ENCODE measurements around the gene FGF11. TPM values are rescaled to one million over a fixed set of nuclear protein-coding genes. Genes with fewer than 3 reads are reported as not detected.
A peak's percentile ranks its signal among the peaks of the same experiment; 100 is the strongest.

The FGF11 gene
- total and polyA plus RNA-seq, 2 of the 13 experiments (the other 11 are each of a cell fraction or from before 2014, with no cell fraction given) = 0.20 to 7.6 TPM

- TF ChIP-seq SALL1 (CRISPR knock-in tag; IDR thresholded peaks at IDR 0.05) (peak; percentile 53), MIXL1 (CRISPR knock-in tag; IDR thresholded peaks at IDR 0.05) (0 out of 2 replicates have a peak, but pooled peaks have one; percentile 14), MEIS2 (CRISPR knock-in tag; IDR thresholded peaks at IDR 0.05) (0 out of 2 replicates have a peak, but pooled peaks have one; percentile 29), ZFP36L1 (CRISPR knock-in tag; IDR thresholded peaks at IDR 0.05) (no peak; the same call in 1 of the 2 replicates), TOPORS (CRISPR knock-in tag; IDR thresholded peaks at IDR 0.05) (peak; percentile 73; the same call in 1 of the 2 replicates), ZIK1 (CRISPR knock-in tag; IDR thresholded peaks at IDR 0.05; ENCODE audit: borderline replicate concordance, low read depth) (no peak), GABPB1 (CRISPR knock-in tag; IDR thresholded peaks at IDR 0.05) (peak; percentile 84), ZNF337 (CRISPR knock-in tag; IDR thresholded peaks at IDR 0.05; ENCODE audit: borderline replicate concordance, low read depth) (no peak), ELK4 (CRISPR knock-in tag; IDR thresholded peaks at IDR 0.05; ENCODE audit: borderline replicate concordance) (no peak), ELF1 (CRISPR knock-in tag; IDR thresholded peaks at IDR 0.05) (peak; percentile 9; the same call in 1 of the 2 replicates), MED8 (CRISPR knock-in tag; IDR thresholded peaks at IDR 0.05; ENCODE audit: insufficient replicate concordance) (no peak), ZNF598 (CRISPR knock-in tag; IDR thresholded peaks at IDR 0.05; ENCODE audit: borderline replicate concordance) (no peak; the same call in 1 of the 2 replicates), RBM39 (IDR thresholded peaks at IDR 0.05; ENCODE audit: low read depth, low read length, poor library complexity, severe bottlenecking) (peak; percentile 75), WIZ (CRISPR knock-in tag; IDR thresholded peaks at IDR 0.05) (0 out of 2 replicates have a peak, but pooled peaks have one; percentile 20), ZNF766 (CRISPR knock-in tag; IDR thresholded peaks at IDR 0.05; ENCODE audit: borderline replicate concordance) (peak; percentile 81; the same call in 1 of the 2 replicates), POLR2G (IDR thresholded peaks at IDR 0.05; ENCODE audit: low read depth, low read length) (peak; percentile 85), SOX6 (IDR thresholded peaks at IDR 0.05) (no peak), SOX6 (CRISPR knock-in tag; IDR thresholded peaks at IDR 0.05) (no peak), TGIF2 (CRISPR knock-in tag; IDR thresholded peaks at IDR 0.05) (no peak), GLI4 (CRISPR knock-in tag; IDR thresholded peaks at IDR 0.05; ENCODE audit: borderline replicate concordance) (no peak), ZBTB4 (CRISPR knock-in tag; IDR thresholded peaks at IDR 0.05; ENCODE audit: borderline replicate concordance) (peak; percentile 67; the same call in 1 of the 2 replicates), NFE2L1 (CRISPR knock-in tag; IDR thresholded peaks at IDR 0.05; ENCODE audit: borderline replicate concordance) (peak; percentile 42; the same call in 1 of the 2 replicates), SMAD1 (CRISPR knock-in tag; IDR thresholded peaks at IDR 0.05; ENCODE audit: borderline replicate concordance, low read depth) (no peak)
- TF ChIP-seq, protein P1, sequence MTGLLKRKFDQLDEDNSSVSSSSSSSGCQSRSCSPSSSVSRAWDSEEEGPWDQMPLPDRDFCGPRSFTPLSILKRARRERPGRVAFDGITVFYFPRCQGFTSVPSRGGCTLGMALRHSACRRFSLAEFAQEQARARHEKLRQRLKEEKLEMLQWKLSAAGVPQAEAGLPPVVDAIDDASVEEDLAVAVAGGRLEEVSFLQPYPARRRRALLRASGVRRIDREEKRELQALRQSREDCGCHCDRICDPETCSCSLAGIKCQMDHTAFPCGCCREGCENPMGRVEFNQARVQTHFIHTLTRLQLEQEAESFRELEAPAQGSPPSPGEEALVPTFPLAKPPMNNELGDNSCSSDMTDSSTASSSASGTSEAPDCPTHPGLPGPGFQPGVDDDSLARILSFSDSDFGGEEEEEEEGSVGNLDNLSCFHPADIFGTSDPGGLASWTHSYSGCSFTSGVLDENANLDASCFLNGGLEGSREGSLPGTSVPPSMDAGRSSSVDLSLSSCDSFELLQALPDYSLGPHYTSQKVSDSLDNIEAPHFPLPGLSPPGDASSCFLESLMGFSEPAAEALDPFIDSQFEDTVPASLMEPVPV (CRISPR knock-in tag; IDR thresholded peaks at IDR 0.05) = peak; percentile 63; the same call in 1 of the 2 replicates
Measured at GRCh38 chr17:7394452-7395191, 44.7 kb upstream of the FGF11 start, which contains the start of gene PLSCR3 (continued).

All from HepG2 (cell line).